Naive thymus-derived CD4-positive, alpha-beta T cell (primary cell): ENCODE data around the gene CHST3. TPM values are rescaled to one million over a fixed set of nuclear protein-coding genes. Genes with fewer than 3 reads are reported as not detected.
"Not testable (repeated sequence)": the region's sequence is repeated elsewhere in the genome, so short reads cannot be mapped to it uniquely, and the experiment has no call there.

Source experiments
- ATAC-seq: fragments of 150-1000 bp; cut with Tn5 transposase; 2 replicates; pipeline ENCODE4 v1.10.0; 2021; ENCODE audit warnings: mild to moderate bottlenecking, moderate library complexity
- CTCF ChIA-PET: fragments of 350-600 bp; sonication (Branson Sonifier 250); formaldehyde crosslinking; loops from one replicate; lab custom pipeline; 2021; ENCODE audit warnings: antibody characterized with exemption; lab: Charles Lee
- POLR2A ChIA-PET: fragments of 350-600 bp; sonication (Branson Sonifier 250); formaldehyde crosslinking; loops from one replicate; lab custom pipeline; 2021; ENCODE audit warnings: antibody characterized with exemption, inconsistent platforms; lab: Charles Lee
- DNase-seq, 9 donors: peaks; one replicate each; pipeline versions ENCODE4 v3.0.0 to v3.0.0-alpha.2; 2020 to 2022; ENCODE audit warnings: mixed read lengths in 1 of 9
- H3K27ac ChIP-seq: one replicate; pipeline ENCODE4 v1.7.0; 2013; ENCODE audit warnings: mild to moderate bottlenecking, low read depth, low read length, moderate library complexity
- H3K27me3 ChIP-seq, 2 donors: one replicate each; pipeline ENCODE4 v1.7.0; 2013; ENCODE audit warnings: low read length in 2 of 2, mild to moderate bottlenecking in 2 of 2, moderate library complexity in 2 of 2; ENCODE audit not compliant: control insufficient read depth in 2 of 2, insufficient read depth in 2 of 2
- H3K36me3 ChIP-seq, 3 experiments: 1 replicate in 2 of 3; 2 replicates in 1 of 3; pipeline ENCODE4 v1.7.0; 2013; ENCODE audit warnings: low read length in 3 of 3, mild to moderate bottlenecking in 3 of 3, moderate library complexity in 1 of 3; ENCODE audit not compliant: insufficient read depth in 3 of 3, control insufficient read depth in 2 of 3
- H3K4me1 ChIP-seq, 2 donors: one replicate each; pipeline ENCODE4 v1.7.0; 2013; ENCODE audit warnings: low read length in 2 of 2, mild to moderate bottlenecking in 2 of 2, moderate library complexity in 1 of 2; ENCODE audit not compliant: control insufficient read depth in 2 of 2, insufficient read depth in 2 of 2
- H3K4me3 ChIP-seq: 2 replicates; pipeline ENCODE4 v1.7.0; 2013; ENCODE audit warnings: mild to moderate bottlenecking, low read length
- H3K9me3 ChIP-seq, 3 experiments: 1 replicate in 2 of 3; 2 replicates in 1 of 3; pipeline ENCODE4 v1.7.0; 2013; ENCODE audit warnings: low read length in 3 of 3; ENCODE audit not compliant: control insufficient read depth in 2 of 3
- H3K27ac Mint-ChIP-seq, 9 donors: one replicate each; pipeline ENCODE4 v1.8.0; 2020 to 2022; ENCODE audit warnings: mixed read lengths in 9 of 9, mild to moderate bottlenecking in 8 of 9, moderate library complexity in 5 of 9, inconsistent platforms in 2 of 9
- H3K27me3 Mint-ChIP-seq, 5 donors: one replicate each; pipeline ENCODE4 v1.8.0; 2021 to 2022; ENCODE audit warnings: mixed read lengths in 5 of 5, mild to moderate bottlenecking in 1 of 5
- H3K36me3 Mint-ChIP-seq, 5 donors: one replicate each; pipeline ENCODE4 v1.8.0; 2020 to 2022; ENCODE audit warnings: mixed read lengths in 5 of 5, mild to moderate bottlenecking in 3 of 5, inconsistent platforms in 1 of 5
- H3K4me1 Mint-ChIP-seq, 7 donors: one replicate each; pipeline ENCODE4 v1.8.0; 2020 to 2022; ENCODE audit warnings: mixed read lengths in 7 of 7, mild to moderate bottlenecking in 3 of 7, inconsistent platforms in 1 of 7
- H3K4me3 Mint-ChIP-seq, 10 donors: one replicate each; pipeline ENCODE4 v1.8.0; 2020 to 2022; ENCODE audit warnings: mild to moderate bottlenecking in 10 of 10, mixed read lengths in 10 of 10, moderate library complexity in 6 of 10, inconsistent platforms in 2 of 10
- H3K9me3 Mint-ChIP-seq, 11 donors: one replicate each; pipeline ENCODE4 v1.8.0; 2020 to 2022; ENCODE audit warnings: mixed read lengths in 11 of 11, mild to moderate bottlenecking in 4 of 11, inconsistent platforms in 1 of 11, moderate library complexity in 1 of 11
- intact Hi-C, 2 donors: fragments of 100-400 bp; cut with micrococcal nuclease; formaldehyde crosslinking; loops; one replicate each; pipeline ENCODE4 v1.15.1; 2023
- polyA plus RNA-seq, 2 donors: library from polyadenylated mRNA; unstranded; fragments of 300-500 nt; fragmentation: Illumina TruSeq; gene quantifications; one replicate each; pipeline ENCODE4 v1.2.3, GENCODE V29; 2021
- total RNA-seq, 6 experiments: library from RNA in 5 of 6; stranded (reverse) in 5 of 6; gene quantifications; 1 replicate in 5 of 6; 2 replicates in 1 of 6; pipeline ENCODE4 v1.2.3 and lab custom pipeline; 2021 to 2026

Gene CHST3
- total and polyA plus RNA-seq, 7 experiments from 2014 or later = 0.05 TPM; not detected in 6

GRCh38 chr10:71984809-71985388 lies 20.7 kb downstream of the CHST3 start:
- H3K9me3 Mint-ChIP-seq = peaks cover 0 to 2% (median 0%) of the 10 kb centered on the region in 11 donors

DNA sequence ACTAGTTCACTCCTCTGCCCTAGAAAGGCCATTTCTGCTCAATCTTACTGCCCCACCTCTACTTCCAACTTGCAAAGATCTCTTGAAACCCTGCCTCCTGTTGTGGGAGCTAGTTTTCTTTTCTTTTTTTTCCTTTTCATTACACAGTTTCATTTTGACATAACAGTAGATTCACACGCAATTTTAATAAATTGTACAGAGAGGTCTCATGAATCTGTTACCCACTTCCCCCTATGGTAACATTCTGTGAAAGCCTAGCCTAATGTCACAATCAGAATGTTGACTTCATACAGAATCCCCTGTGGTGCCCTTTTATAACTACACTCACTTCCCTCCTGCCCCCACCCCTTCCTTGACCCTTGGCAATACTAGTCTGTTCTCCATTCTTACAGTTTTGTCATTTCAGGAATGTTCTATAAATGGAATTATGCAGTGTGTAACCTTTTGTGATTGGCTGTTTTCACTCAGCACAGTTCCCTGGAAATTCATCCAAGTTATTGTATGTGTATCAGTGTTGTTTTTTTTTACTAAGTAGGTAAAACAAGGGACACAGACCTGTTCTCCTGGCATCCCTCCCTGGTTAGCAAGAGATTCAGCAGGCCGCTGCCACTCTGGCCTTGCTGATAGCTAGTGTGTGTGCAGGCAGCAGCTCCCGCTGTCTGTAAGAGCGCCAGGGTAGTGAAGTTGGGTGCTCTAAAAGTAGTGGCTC lies 21.5 kb downstream of the CHST3 start:
- ChIA-PET POLR2A (interaction anchor here (0.6 kb wide), 1 partner anchor 240 kb away, joined by 5 read pairs; no protein-coding TSS in a partner anchor), CTCF (interaction anchor here (0.6 kb wide), 1 partner anchor 89 kb away, joined by 4 read pairs; no protein-coding TSS in a partner anchor)
- intact Hi-C loops = no loop called here
- Mint-ChIP-seq H3K27ac (peak overlapping the region in 1 of 9 donors; percentile 11), H3K4me1 (peaks cover 0 to 13% (median 0%) of the 10 kb centered on the region in 7 donors), H3K27me3 (peaks cover 0 to 8% (median 0%) of the 10 kb centered on the region in 5 donors), H3K4me3 (no peak overlapping the region), H3K9me3 (peaks cover 0 to 2% (median 0%) of the 10 kb centered on the region in 11 donors), H3K36me3 (peaks cover 0 to 4% (median 0%) of the 10 kb centered on the region in 5 donors)
- H3K9me3 ChIP-seq = no peaks in the 10 kb centered on the region
- H3K27me3 ChIP-seq = no peaks in the 10 kb centered on the region
- no peak overlapping the region for H3K27ac ChIP-seq
- DNase-seq (no peak), ATAC-seq (peak; percentile 50)
- no peak overlapping the region for H3K4me3 ChIP-seq
- no peaks in the 10 kb centered on the region for H3K36me3 ChIP-seq
- H3K4me1 ChIP-seq = no peaks in the 10 kb centered on the region

More at GRCh38 chr10:71984809-71985388, 20.7 kb downstream of the CHST3 start:
- ATAC-seq (no peak), DNase-seq (no peak)
- intact Hi-C loops = no loop called here
- Mint-ChIP-seq H3K27me3 (peaks cover 0 to 8% (median 0%) of the 10 kb centered on the region in 5 donors), H3K27ac (no peak overlapping the region), H3K36me3 (peaks cover 0 to 4% (median 0%) of the 10 kb centered on the region in 5 donors), H3K4me3 (no peak overlapping the region), H3K4me1 (peaks cover 0 to 13% (median 0%) of the 10 kb centered on the region in 7 donors)
- no peaks in the 10 kb centered on the region for H3K27me3 ChIP-seq
- ChIA-PET POLR2A (no interaction called here), CTCF (interaction anchor here (1.6 kb wide), 1 partner anchor 89 kb away, joined by 4 read pairs; no protein-coding TSS in a partner anchor)
- no peak overlapping the region for H3K27ac ChIP-seq
- H3K36me3 ChIP-seq = no peaks in the 10 kb centered on the region
- H3K4me1 ChIP-seq = no peaks in the 10 kb centered on the region
- no peaks in the 10 kb centered on the region for H3K9me3 ChIP-seq
- H3K4me3 ChIP-seq = no peak overlapping the region

- H3K36me3 ChIP-seq, POLR2A ChIA-PET, H3K27me3 ChIP-seq, ATAC-seq, H3K27ac Mint-ChIP-seq, H3K4me3 ChIP-seq, H3K4me1 ChIP-seq, H3K9me3 Mint-ChIP-seq, H3K27ac ChIP-seq, H3K36me3 Mint-ChIP-seq, H3K4me3 Mint-ChIP-seq, intact Hi-C loops, CTCF ChIA-PET, H3K9me3 ChIP-seq, DNase-seq: not testable (repeated sequence)
- peaks cover 0 to 12% (median 0%) of the 10 kb centered on the region in 5 donors for H3K27me3 Mint-ChIP-seq
- peaks cover 0 to 13% (median 0%) of the 10 kb centered on the region in 7 donors for H3K4me1 Mint-ChIP-seq
Measured at GRCh38 chr10:71988895-71989294, 24.7 kb downstream of the CHST3 start.

DNA sequence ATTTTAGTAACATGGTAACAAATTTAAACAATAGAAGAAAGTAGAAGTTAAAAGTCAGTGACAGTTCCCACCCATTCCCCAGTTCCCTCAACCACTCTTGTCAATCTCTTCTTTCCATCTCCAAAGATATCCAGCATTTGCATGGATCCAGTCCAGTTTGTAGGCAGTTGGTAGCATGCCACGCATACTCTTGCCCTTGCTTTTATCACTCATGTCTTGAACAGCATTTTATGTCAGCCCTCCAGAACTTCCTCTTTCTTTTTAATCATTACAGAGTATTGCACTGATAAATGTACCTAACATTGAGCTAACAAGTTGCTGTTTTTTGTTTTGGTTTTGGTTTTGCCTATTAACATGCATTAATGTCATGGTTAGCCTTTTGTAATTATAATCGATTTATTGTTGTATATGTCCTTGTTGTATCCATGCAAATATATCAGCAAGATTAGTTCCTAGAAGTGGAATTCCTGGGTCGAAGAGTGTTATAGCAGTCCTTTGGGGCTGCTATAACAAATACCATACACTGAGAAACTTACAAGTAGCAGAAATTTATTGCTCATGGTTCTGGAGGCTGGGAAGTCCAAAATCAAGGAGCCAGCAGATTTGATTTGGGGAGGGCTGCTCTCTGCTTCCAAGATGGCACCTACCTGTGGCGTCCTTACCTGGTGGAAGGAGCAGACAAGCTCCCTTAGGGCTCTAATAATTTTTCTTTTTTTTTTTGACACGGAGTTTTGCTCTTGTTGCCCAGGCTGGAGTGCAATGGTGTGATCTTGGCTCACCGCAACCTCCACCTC lies 25.7 kb downstream of the CHST3 start:
- Histone ChIP-seq H3K36me3 (no peaks in the 10 kb centered on the region), H3K4me1 (no peaks in the 10 kb centered on the region), H3K4me3 (no peak overlapping the region), H3K27me3 (no peaks in the 10 kb centered on the region), H3K27ac (no peak overlapping the region), H3K9me3 (no peaks in the 10 kb centered on the region)
- no peak overlapping the region for H3K27ac Mint-ChIP-seq
- H3K4me1 Mint-ChIP-seq = peaks cover 0 to 12% (median 0%) of the 10 kb centered on the region in 7 donors
- intact Hi-C loops = no loop called here
- DNase-seq (no peak), ATAC-seq (no peak)
- H3K36me3 Mint-ChIP-seq = peaks cover 0 to 8% (median 0%) of the 10 kb centered on the region in 5 donors
- ChIA-PET CTCF (interaction anchor here (1.2 kb wide), 1 partner anchor 93 kb away, joined by 4 read pairs; no protein-coding TSS in a partner anchor), POLR2A (no interaction called here)
- peaks cover 0 to 12% (median 0%) of the 10 kb centered on the region in 5 donors for H3K27me3 Mint-ChIP-seq
- no peak overlapping the region for H3K4me3 Mint-ChIP-seq
- H3K9me3 Mint-ChIP-seq = peaks cover 0 to 2% (median 0%) of the 10 kb centered on the region in 11 donors

GRCh38 chr10:71990706-71991269 lies 26.6 kb downstream of the CHST3 start:
- Mint-ChIP-seq H3K9me3 (peaks cover 0 to 2% (median 0%) of the 10 kb centered on the region in 11 donors), H3K27ac (no peak overlapping the region), H3K4me3 (no peak overlapping the region), H3K36me3 (peaks cover 0 to 8% (median 0%) of the 10 kb centered on the region in 5 donors), H3K27me3 (peaks cover 0 to 12% (median 0%) of the 10 kb centered on the region in 5 donors), H3K4me1 (peaks cover 0 to 4% (median 0%) of the 10 kb centered on the region in 7 donors)
- H3K9me3 ChIP-seq = no peaks in the 10 kb centered on the region
- no peaks in the 10 kb centered on the region for H3K27me3 ChIP-seq
- ATAC-seq (no peak), DNase-seq (no peak)
- H3K4me3 ChIP-seq = no peak overlapping the region
- H3K4me1 ChIP-seq = no peaks in the 10 kb centered on the region
- intact Hi-C loops = no loop called here
- CTCF ChIA-PET = interaction anchor here (1.2 kb wide), 1 partner anchor 94 kb away, joined by 4 read pairs; no protein-coding TSS in a partner anchor
- no peaks in the 10 kb centered on the region for H3K36me3 ChIP-seq
- POLR2A ChIA-PET = no interaction called here
- H3K27ac ChIP-seq = no peak overlapping the region

GRCh38 chr10:71995449-71995848 lies 31.3 kb downstream of the CHST3 start:
- peaks cover 0 to 4% (median 0%) of the 10 kb centered on the region in 5 donors for H3K27me3 Mint-ChIP-seq
- no peaks in the 10 kb centered on the region for H3K27me3 ChIP-seq
- no peak overlapping the region for H3K27ac ChIP-seq
- no peaks in the 10 kb centered on the region for H3K9me3 ChIP-seq
- no peak overlapping the region for H3K4me3 Mint-ChIP-seq
- no peaks in the 10 kb centered on the region for H3K4me1 ChIP-seq
- H3K27ac Mint-ChIP-seq = no peak overlapping the region
- intact Hi-C loops = no loop called here
- ATAC-seq (no peak), DNase-seq (no peak)
- H3K36me3 Mint-ChIP-seq = peaks cover 0 to 4% (median 0%) of the 10 kb centered on the region in 5 donors
- CTCF ChIA-PET = no interaction called here
- POLR2A ChIA-PET = interaction anchor here (0.6 to 1.2 kb wide), 2 partner anchors 11 to 305 kb away, joined by 3 to 4 read pairs; no protein-coding TSS in a partner anchor
- H3K9me3 Mint-ChIP-seq = no peaks in the 10 kb centered on the region
- no peak overlapping the region for H3K4me3 ChIP-seq
- H3K4me1 Mint-ChIP-seq = peaks cover 0 to 4% (median 0%) of the 10 kb centered on the region in 7 donors
- no peaks in the 10 kb centered on the region for H3K36me3 ChIP-seq
